Glutamatergic neuron (in vitro differentiated cells): Measurements from ENCODE around the gene TMEM123. TPM values are rescaled to one million over a fixed set of nuclear protein-coding genes. Genes with fewer than 3 reads are reported as not detected.

Experiments used
- DNase-seq: peaks from one replicate; pipeline ENCODE4 v3.0.0; 2022
- H3K27ac Mint-ChIP-seq: one replicate; pipeline ENCODE4 v1.8.0; 2020; ENCODE audit warnings: mild to moderate bottlenecking, mixed read lengths, inconsistent platforms; ENCODE audit not compliant: unreplicated experiment
- H3K27me3 Mint-ChIP-seq: one replicate; pipeline ENCODE4 v1.8.0; 2020; ENCODE audit warnings: mild to moderate bottlenecking, moderate library complexity, mixed read lengths, inconsistent platforms; ENCODE audit not compliant: unreplicated experiment
- H3K36me3 Mint-ChIP-seq: one replicate; pipeline ENCODE4 v1.8.0; 2020; ENCODE audit warnings: mild to moderate bottlenecking, mixed read lengths, inconsistent platforms; ENCODE audit not compliant: unreplicated experiment
- H3K4me1 Mint-ChIP-seq: one replicate; pipeline ENCODE4 v1.8.0; 2020; ENCODE audit warnings: mild to moderate bottlenecking, low read depth, mixed read lengths, inconsistent platforms; ENCODE audit not compliant: unreplicated experiment
- H3K4me3 Mint-ChIP-seq: one replicate; pipeline ENCODE4 v1.8.0; 2020; ENCODE audit warnings: mild to moderate bottlenecking, mixed read lengths, inconsistent platforms; ENCODE audit not compliant: unreplicated experiment
- H3K9me3 Mint-ChIP-seq: one replicate; pipeline ENCODE4 v1.8.0; 2020; ENCODE audit warnings: mild to moderate bottlenecking, moderate library complexity, mixed read lengths, inconsistent platforms; ENCODE audit not compliant: unreplicated experiment
- CTCF ChIP-seq: fragments of 200-600 bp; sonication (generic); IDR thresholded peaks from one replicate; pipeline ENCODE4 v1.5.0; 2021; ENCODE audit not compliant: partially characterized antibody, unreplicated experiment
- total RNA-seq: library from RNA; stranded (reverse); fragmentation: NEBNext Ultra II Directional; extraction: Animal tissue kit (Norgen Biotek cat#: 25700); gene quantifications from one replicate; pipeline ENCODE4 v1.2.1, GENCODE V29; 2021; ENCODE audit not compliant: unreplicated experiment

TMEM123 gene
- total RNA-seq, 1 donor from 2014 or later: 18.1 TPM

DNA sequence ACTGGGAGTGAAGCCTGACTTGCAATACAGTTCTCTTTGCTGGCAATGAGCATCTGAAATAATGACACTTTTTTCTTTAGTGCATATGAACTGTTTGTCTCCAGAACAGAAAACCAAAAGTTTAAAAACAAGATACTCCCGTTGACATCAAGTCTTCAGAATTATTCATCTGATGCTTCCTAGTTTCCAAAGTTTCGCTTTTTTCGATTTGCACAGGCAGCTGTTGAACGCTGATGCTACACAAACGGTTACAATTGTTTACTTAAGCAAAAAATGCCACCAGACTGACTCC is 106.2 kb downstream of the TMEM123 start:
- DNase-seq: no peak
- peak overlapping the region; percentile 96 for H3K27ac Mint-ChIP-seq

More for the DNA sequence above, 106.2 kb downstream of the TMEM123 start:
- H3K4me3 Mint-ChIP-seq: peak overlapping the region; percentile 94
- peaks cover 6% of the 10 kb centered on the region for H3K9me3 Mint-ChIP-seq
- no peaks in the 10 kb centered on the region for H3K36me3 Mint-ChIP-seq
- H3K27me3 Mint-ChIP-seq: peaks cover 9% of the 10 kb centered on the region
- peaks cover 12% of the 10 kb centered on the region for H3K4me1 Mint-ChIP-seq
- no peak for TF ChIP-seq CTCF

Other genes with a start within 250 kb of the TMEM123 start
- not detected for gene BIRC3, start 135.3 kb downstream of the TMEM123 start, total RNA-seq
- 44.8 TPM for gene BIRC2, start 105.6 kb downstream of the TMEM123 start, total RNA-seq
- gene MMP7, start 78.0 kb upstream of the TMEM123 start, total RNA-seq: not detected
- gene MMP20, start 172.6 kb upstream of the TMEM123 start, total RNA-seq: not detected